ENCODE data around the gene SLC22A3. TPM values are rescaled to one million over a fixed set of nuclear protein-coding genes. Genes with fewer than 3 reads are reported as not detected.
"Not testable (repeated sequence)": the region's sequence is repeated elsewhere in the genome, so short reads cannot be mapped to it uniquely, and the experiment has no call there.

The SLC22A3 gene
- total RNA-seq, 6 experiments from 2014 or later = 16.3 to 49.3 (median 32.0) TPM

GRCh38 chr6:160442151-160442550, 94.0 kb downstream of the SLC22A3 start:
- Histone ChIP-seq H3K9me3 (no peaks in the 10 kb centered on the region), H3K27ac (no peak overlapping the region), H3K4me3 (no peak overlapping the region), H3K36me3 (no peaks in the 10 kb centered on the region), H3K4me1 (no peaks in the 10 kb centered on the region), H3K27me3 (no peaks in the 10 kb centered on the region)
- 100% methylated on average over 1 of the region's 5 CpGs for WGBS (ENCODE audit: insufficient coverage, low coverage, low lambda C conversion rate, missing lambda C conversion rate)
- intact Hi-C loops (cut with DNase I) = no loop called here
- no peak for DNase-seq
- TF ChIP-seq, protein P1, sequence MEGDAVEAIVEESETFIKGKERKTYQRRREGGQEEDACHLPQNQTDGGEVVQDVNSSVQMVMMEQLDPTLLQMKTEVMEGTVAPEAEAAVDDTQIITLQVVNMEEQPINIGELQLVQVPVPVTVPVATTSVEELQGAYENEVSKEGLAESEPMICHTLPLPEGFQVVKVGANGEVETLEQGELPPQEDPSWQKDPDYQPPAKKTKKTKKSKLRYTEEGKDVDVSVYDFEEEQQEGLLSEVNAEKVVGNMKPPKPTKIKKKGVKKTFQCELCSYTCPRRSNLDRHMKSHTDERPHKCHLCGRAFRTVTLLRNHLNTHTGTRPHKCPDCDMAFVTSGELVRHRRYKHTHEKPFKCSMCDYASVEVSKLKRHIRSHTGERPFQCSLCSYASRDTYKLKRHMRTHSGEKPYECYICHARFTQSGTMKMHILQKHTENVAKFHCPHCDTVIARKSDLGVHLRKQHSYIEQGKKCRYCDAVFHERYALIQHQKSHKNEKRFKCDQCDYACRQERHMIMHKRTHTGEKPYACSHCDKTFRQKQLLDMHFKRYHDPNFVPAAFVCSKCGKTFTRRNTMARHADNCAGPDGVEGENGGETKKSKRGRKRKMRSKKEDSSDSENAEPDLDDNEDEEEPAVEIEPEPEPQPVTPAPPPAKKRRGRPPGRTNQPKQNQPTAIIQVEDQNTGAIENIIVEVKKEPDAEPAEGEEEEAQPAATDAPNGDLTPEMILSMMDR (IDR thresholded peaks at IDR 0.05) = no peak
- no peak for TF ChIP-seq POLR2A (IDR thresholded peaks at IDR 0.05)
- ATAC-seq = no peak

DNA sequence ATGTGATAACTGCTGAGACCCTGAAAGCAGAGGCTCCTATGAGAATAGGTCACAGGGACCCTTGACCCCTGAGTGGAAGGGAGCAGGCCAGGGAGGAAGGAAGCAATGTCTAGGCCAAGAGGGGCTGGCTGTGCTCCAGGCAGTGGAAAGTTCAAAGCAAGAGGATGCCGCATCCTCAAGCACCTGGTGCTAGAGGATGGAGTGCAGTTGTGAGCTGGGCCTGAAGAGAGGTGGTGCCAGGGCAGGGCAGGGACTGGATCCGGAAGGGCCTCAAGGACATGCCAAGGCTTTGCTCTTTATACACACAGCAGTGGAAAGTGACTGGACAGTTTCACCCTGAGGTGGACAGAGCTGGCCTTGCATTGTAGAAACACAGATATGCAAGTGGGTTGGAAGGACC, 97.0 kb downstream of the SLC22A3 start:
- intact Hi-C loops (cut with DNase I) = no loop called here

DNA sequence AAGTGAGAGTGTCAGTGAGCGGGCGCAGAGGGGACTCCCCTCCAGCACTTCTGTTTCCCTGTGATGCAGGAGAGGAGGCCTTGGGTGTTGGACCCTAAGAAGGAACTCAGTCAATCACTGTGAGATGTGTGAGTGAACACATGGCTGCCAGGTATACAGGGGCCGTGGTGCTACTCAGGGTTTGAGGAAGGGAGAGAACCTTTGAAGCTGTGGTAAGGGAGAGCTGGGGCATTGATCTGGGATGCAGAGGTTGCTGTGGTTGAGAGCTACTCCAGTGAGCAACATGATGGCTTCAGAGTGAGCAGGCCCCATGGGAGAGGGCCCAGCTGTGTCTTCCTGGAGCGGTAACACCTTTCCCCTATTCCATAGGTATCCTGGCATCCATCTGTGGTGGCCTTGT, 99.2 kb downstream of the SLC22A3 start:
- DNase-seq (no peak), ATAC-seq (no peak)
- Histone ChIP-seq H3K4me3 (no peak overlapping the region), H3K36me3 (peaks cover 0 to 5% (median 0%) of the 10 kb centered on the region in 4 donors), H3K27me3 (no peaks in the 10 kb centered on the region), H3K27ac (no peak overlapping the region), H3K9me3 (no peaks in the 10 kb centered on the region), H3K4me1 (no peaks in the 10 kb centered on the region)
- TF ChIP-seq, protein P1 (IDR thresholded peaks at IDR 0.05) = no peak
- no peak for TF ChIP-seq POLR2A (IDR thresholded peaks at IDR 0.05)
- intact Hi-C loops (cut with DNase I) = no loop called here
- 92% methylated on average over 4 of the region's 4 CpGs for WGBS (ENCODE audit: insufficient coverage, low coverage, low lambda C conversion rate, missing lambda C conversion rate)

More for the DNA sequence above, 97.0 kb downstream of the SLC22A3 start:
- Histone ChIP-seq H3K4me3 (no peak overlapping the region), H3K27ac (no peak overlapping the region), H3K36me3 (no peaks in the 10 kb centered on the region), H3K9me3 (no peaks in the 10 kb centered on the region), H3K4me1 (no peaks in the 10 kb centered on the region), H3K27me3 (no peaks in the 10 kb centered on the region)
- DNase-seq (no peak), ATAC-seq (no peak)
- WGBS (ENCODE audit: insufficient coverage, low coverage, low lambda C conversion rate, missing lambda C conversion rate) = no CpG with 5 or more reads among the region's 2 CpGs
- TF ChIP-seq, protein P1 (IDR thresholded peaks at IDR 0.05) = no peak
- TF ChIP-seq POLR2A (IDR thresholded peaks at IDR 0.05) = no peak

- ATAC-seq; H3K4me3 ChIP-seq; H3K27ac ChIP-seq; H3K27me3 ChIP-seq; H3K9me3 ChIP-seq; DNase-seq; H3K36me3 ChIP-seq; intact Hi-C loops (cut with DNase I); H3K4me1 ChIP-seq: not testable (repeated sequence)
- 78% methylated on average over 3 of the region's 4 CpGs for WGBS (ENCODE audit: insufficient coverage, low coverage, low lambda C conversion rate, missing lambda C conversion rate)
These were observed 101.6 kb downstream of the SLC22A3 start for GRCh38 chr6:160449787-160450186.

- peaks cover 0 to 9% (median 0%) of the 10 kb centered on the region in 4 donors for H3K36me3 ChIP-seq
- TF ChIP-seq POLR2A (IDR thresholded peaks at IDR 0.05) = no peak
- TF ChIP-seq, protein P1 (IDR thresholded peaks at IDR 0.05) = no peak
- H3K4me3 ChIP-seq = no peak overlapping the region
- no peaks in the 10 kb centered on the region for H3K9me3 ChIP-seq
- no peak for ATAC-seq
- H3K27ac ChIP-seq = no peak overlapping the region
- no peak for DNase-seq
- 93% methylated on average over 5 of the region's 5 CpGs for WGBS (ENCODE audit: insufficient coverage, low coverage, low lambda C conversion rate, missing lambda C conversion rate)
- intact Hi-C loops (cut with DNase I) = no loop called here
- no peaks in the 10 kb centered on the region for H3K27me3 ChIP-seq
- H3K4me1 ChIP-seq = peaks cover 0 to 3% (median 0%) of the 10 kb centered on the region in 4 donors
These were observed 102.7 kb downstream of the SLC22A3 start for GRCh38 chr6:160450849-160451248.
